ENCODE data around the gene SOX1.

Gene SOX1

DNA sequence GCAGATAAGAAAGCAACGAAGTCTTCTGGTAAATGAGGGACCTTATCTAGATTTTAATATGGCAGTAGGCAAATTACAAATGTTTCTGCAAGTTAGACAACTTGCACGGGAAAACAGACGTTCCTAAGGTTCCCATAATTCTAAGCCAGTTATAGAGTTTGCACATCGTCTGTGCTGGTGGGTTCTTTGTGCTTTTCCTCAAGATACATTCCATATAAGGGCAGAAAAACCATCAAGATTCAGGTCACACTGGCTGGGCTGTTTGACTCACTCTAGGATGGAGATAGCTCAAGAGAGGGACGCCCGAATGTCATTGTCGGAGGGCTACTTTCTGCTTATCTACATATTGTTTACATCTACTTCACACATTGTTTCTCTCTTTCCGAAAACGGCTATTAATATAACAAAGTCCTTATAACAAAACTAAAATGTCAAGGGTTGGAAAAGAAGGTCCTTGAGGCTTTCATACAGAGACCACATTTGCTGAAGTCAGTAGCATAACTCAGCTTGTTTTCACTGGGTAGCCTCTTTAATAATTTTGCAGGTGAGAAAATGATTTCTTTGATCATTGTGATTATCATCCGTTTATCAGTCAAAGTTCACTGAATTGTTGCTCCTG, 44.4 kb downstream of the SOX1 start:
- DNase-seq: no peak

DNA sequence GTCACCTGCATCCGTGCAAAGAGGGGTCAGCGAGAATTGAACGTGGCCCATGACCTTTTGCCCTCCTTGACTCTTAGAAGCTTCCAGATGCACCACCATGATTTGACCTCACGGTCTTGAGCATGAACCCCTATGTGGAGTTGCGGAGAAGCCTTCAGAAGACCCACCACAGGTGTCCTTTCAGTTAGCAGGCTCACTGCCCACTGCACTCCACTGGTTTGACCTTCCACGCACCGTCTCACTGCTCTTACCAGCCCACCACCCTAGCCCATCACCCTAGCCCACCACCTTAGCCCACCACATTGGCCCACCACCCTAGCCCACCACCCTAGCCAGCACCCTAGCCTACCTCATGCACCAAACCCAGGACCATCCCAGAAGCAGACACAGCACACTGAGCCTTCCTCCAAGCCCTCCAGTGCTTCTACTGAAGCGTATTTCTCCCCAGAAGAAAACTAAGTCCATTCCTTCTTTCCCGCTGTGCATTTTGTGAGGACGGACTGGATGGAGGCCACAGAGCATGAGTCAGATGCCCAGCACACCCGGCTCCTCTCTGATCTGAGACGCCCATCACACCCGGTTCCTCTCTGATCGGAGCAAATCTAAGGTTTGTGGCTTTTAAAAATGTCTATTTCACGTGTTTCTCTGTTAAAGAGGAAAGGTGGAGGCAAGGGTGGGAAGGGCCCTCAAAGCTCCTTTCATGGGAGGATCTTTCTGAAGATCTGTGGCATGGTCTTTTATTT, 45.8 kb downstream of the SOX1 start:
- DNase-seq: no peak

- DNase-seq: no peak
These were observed 46.4 kb downstream of the SOX1 start for GRCh38 chr13:112113348-112113747.

DNA sequence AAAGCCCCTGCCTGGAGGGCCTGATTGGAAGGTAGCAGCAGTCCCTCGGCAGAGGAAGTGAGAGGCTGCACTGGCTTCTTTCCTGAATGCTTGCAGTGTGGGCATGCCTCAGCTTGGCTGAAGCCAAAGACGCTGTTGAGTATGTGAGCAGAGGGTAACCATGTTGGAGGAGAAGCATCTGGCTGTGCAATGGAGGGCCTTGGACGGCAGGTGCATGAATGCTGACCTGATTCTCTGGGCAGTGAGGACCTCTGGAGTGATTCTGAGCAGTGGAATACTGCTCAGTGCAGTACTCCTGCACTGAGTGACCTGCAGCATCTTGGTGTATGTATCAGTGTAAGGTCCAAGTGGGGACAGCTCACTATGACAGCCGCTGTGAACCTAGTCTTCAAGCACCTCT, 46.9 kb downstream of the SOX1 start:
- no peak for DNase-seq

GRCh38 chr13:112114391-112114790, 47.4 kb downstream of the SOX1 start:
- DNase-seq: no peak

DNA sequence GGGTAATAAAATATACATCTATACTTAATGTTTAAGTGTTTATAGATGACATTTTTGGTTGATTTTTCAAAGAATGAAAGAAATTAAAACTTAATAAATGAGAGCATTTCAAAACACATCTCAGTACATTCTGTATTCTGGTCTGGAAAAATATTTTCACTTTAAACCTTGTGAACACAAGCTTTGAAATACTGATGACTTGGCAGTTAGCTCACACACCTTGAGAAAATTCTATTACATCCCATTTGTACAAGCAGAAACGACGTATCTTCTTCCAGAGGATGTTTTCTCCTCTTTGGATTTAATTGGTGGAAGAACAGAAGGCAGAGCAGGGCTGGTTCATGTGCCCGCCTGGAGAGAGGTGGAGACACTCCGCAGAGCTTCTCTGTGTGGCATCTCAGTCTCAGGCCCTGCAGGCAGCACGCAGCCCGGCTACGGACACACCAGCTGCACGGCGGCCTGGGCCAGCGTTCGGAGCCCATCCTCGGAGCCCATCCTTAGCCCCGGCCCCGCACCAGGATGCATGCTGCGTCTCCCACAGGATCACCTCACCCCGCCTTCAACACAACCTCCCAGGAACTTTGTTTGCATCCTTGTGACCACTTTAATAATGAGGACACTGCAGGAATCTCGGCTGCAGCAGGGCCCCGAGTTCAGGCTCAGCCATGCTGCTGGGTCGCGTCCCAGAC, 48.6 kb downstream of the SOX1 start:
- DNase-seq: no peak

- DNase-seq: no peak
These were observed 49.4 kb downstream of the SOX1 start for GRCh38 chr13:112116187-112116950.

- DNase-seq: no peak
These were observed 50.5 kb downstream of the SOX1 start for GRCh38 chr13:112117258-112117954.

DNA sequence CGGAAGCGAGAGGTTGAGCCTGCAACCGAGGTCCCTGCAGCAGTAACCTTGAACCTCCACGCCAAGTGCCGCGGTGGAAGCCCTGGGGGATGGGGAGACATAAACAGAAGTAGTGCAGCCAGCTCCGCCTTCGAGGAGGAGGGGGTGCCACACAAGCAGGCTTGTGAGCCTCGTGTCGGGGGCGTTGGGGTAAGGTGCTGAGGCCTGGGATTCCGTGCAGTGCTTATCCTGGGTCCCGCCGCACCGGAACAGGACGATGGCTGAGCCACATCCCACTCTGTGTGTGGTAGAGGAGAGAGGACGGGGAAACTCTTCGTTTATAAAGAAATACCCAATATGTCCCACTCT, 51.0 kb downstream of the SOX1 start:
- no peak for DNase-seq

- no peak for DNase-seq
These were observed 51.6 kb downstream of the SOX1 start for GRCh38 chr13:112118451-112119064.

DNA sequence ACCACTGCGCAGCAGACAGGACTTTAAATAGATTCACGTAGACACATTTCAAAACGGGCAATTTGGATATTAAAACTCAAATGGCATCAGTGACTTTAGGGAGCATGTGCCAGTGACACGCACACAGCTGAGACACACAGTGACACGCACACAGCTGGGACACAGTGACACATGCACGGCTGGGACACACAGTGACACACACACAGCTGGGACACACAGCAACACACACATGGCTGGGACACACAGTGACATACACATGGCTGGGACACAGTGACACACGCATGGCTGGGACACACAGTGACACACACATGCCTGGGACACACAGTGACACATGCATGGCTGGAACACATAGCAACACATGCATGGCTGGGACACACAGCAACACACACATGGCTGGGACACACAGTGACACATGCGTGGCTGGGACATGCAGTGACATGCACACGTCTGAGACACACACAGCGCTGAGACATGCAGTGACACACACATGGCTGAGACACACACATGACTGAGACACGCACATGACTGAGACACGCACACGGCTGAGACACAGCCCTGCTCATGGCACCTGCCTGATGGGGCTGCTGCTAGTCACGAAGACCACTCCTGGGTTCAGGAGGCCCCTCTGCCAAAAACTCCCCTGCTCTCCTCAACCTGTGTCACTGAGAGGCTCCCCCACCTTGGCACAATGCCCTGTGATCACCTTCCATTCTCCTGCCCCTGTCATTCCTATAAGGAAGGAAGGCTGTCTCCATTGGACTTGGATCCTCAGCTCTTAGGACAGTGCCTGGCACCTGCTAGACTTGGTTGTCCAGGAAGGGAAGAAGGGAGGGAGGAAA, 52.5 kb downstream of the SOX1 start:
- DNase-seq: no peak

- no peak for DNase-seq
These were observed 53.1 kb downstream of the SOX1 start for GRCh38 chr13:112120031-112120373.
